Adrenal gland (tissue), 5 donors: ENCODE data around the gene ANKIB1.

ENCODE experiments used
- POLR2A ChIP-seq, 2 donors: fragments of 450-650 bp; IDR thresholded peaks; one replicate each; pipeline ENCODE4 v1.6.1; 2017; ENCODE audit warnings: antibody characterized with exemption in 2 of 2, mild to moderate bottlenecking in 2 of 2, moderate library complexity in 1 of 2
- TF ChIP-seq, protein P1 (sequence below), 6 experiments: fragments of 450-650 bp in 4 of 6; fragments of 200-600 bp in 2 of 6; sonication (generic) in 1 of 6; IDR thresholded peaks; 1 replicate in 5 of 6; 2 replicates in 1 of 6; pipeline versions ENCODE4 v1.5.1 to v1.8.0; 2016 to 2021; ENCODE audit warnings: antibody characterized with exemption in 6 of 6, mild to moderate bottlenecking in 2 of 6, moderate library complexity in 1 of 6
- donor health status: DM: no; HTN: no; CAD: no.

- TF ChIP-seq, protein P1, sequence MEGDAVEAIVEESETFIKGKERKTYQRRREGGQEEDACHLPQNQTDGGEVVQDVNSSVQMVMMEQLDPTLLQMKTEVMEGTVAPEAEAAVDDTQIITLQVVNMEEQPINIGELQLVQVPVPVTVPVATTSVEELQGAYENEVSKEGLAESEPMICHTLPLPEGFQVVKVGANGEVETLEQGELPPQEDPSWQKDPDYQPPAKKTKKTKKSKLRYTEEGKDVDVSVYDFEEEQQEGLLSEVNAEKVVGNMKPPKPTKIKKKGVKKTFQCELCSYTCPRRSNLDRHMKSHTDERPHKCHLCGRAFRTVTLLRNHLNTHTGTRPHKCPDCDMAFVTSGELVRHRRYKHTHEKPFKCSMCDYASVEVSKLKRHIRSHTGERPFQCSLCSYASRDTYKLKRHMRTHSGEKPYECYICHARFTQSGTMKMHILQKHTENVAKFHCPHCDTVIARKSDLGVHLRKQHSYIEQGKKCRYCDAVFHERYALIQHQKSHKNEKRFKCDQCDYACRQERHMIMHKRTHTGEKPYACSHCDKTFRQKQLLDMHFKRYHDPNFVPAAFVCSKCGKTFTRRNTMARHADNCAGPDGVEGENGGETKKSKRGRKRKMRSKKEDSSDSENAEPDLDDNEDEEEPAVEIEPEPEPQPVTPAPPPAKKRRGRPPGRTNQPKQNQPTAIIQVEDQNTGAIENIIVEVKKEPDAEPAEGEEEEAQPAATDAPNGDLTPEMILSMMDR (IDR thresholded peaks at IDR 0.05), result no peak
- no peak for TF ChIP-seq POLR2A (IDR thresholded peaks at IDR 0.05)
Measured at GRCh38 chr7:92354214-92354613, 108.4 kb downstream of the ANKIB1 start.
